Neural progenitor cell (in vitro differentiated cells): ENCODE results near the gene EXD3. TPM values are rescaled to one million over a fixed set of nuclear protein-coding genes. Genes with fewer than 3 reads are reported as not detected.

ENCODE experiments used
- DNase-seq: peaks from one replicate; pipeline ENCODE4 v3.0.0-alpha.2; 2016; ENCODE audit warnings: low spot score
- H2AFZ ChIP-seq: fragments of 200-600 bp; sonication (generic); replicated peaks from 2 replicates; pipeline ENCODE4 v1.6.1; 2016; ENCODE audit warnings: antibody characterized with exemption
- H3F3A ChIP-seq: fragments of 200-600 bp; sonication (generic); 2 replicates; pipeline ENCODE4 v1.6.1; 2016; ENCODE audit warnings: antibody characterized with exemption, low read depth
- H3K27ac ChIP-seq: fragments of 200-600 bp; sonication (generic); 2 replicates; pipeline ENCODE4 v1.5.1; 2016; ENCODE audit warnings: mild to moderate bottlenecking
- H3K27me3 ChIP-seq: fragments of 200-600 bp; sonication (generic); 2 replicates; pipeline ENCODE4 v1.6.1; 2016; ENCODE audit warnings: mild to moderate bottlenecking, moderate library complexity
- H3K36me3 ChIP-seq: fragments of 200-600 bp; sonication (generic); 2 replicates; pipeline ENCODE4 v1.5.1; 2016
- H3K4me1 ChIP-seq: fragments of 200-600 bp; sonication (generic); 2 replicates; pipeline ENCODE4 v1.6.1; 2016; ENCODE audit warnings: mixed run types
- H3K4me2 ChIP-seq: fragments of 200-600 bp; sonication (generic); 2 replicates; pipeline ENCODE4 v1.6.1; 2016
- H3K4me3 ChIP-seq: fragments of 200-600 bp; sonication (generic); 2 replicates; pipeline ENCODE4 v1.5.1; 2016
- H3K79me2 ChIP-seq: fragments of 200-600 bp; sonication (generic); 2 replicates; pipeline ENCODE4 v1.6.1; 2016; ENCODE audit warnings: low read depth
- H3K9ac ChIP-seq: fragments of 200-600 bp; sonication (generic); 2 replicates; pipeline ENCODE4 v1.6.1; 2016
- H3K9me3 ChIP-seq: fragments of 200-600 bp; sonication (generic); 2 replicates; pipeline ENCODE4 v1.5.1; 2016; ENCODE audit warnings: low read depth
- H4K20me1 ChIP-seq: fragments of 200-600 bp; sonication (generic); 2 replicates; pipeline ENCODE4 v1.6.1; 2016; ENCODE audit warnings: low read depth
- H3K27ac Mint-ChIP-seq: 3 replicates; pipeline ENCODE4 v1.8.0; 2021; ENCODE audit warnings: mixed read lengths
- H3K27me3 Mint-ChIP-seq: 2 replicates; pipeline ENCODE4 v1.8.0; 2022; ENCODE audit warnings: low read depth, mild to moderate bottlenecking, inconsistent platforms, moderate library complexity, mixed read lengths; ENCODE audit not compliant: insufficient read depth
- H3K36me3 Mint-ChIP-seq: 3 replicates; pipeline ENCODE4 v1.8.0; 2021; ENCODE audit warnings: mixed read lengths
- H3K4me1 Mint-ChIP-seq: 3 replicates; pipeline ENCODE4 v1.8.0; 2021; ENCODE audit warnings: mixed read lengths
- H3K4me3 Mint-ChIP-seq: 3 replicates; pipeline ENCODE4 v1.8.0; 2021; ENCODE audit warnings: mild to moderate bottlenecking, moderate library complexity, mixed read lengths
- H3K9me3 Mint-ChIP-seq: 3 replicates; pipeline ENCODE4 v1.8.0; 2020; ENCODE audit warnings: mixed read lengths
- CTCF ChIP-seq: fragments of 200-600 bp; sonication (generic); IDR thresholded peaks from 2 replicates; pipeline ENCODE4 v1.5.1; 2017; ENCODE audit warnings: antibody characterized with exemption, mild to moderate bottlenecking
- EZH2 ChIP-seq: fragments of 200-600 bp; sonication (generic); IDR thresholded peaks from 2 replicates; pipeline ENCODE4 v1.6.1; 2017; ENCODE audit warnings: antibody characterized with exemption, mild to moderate bottlenecking, moderate library complexity
- EZH2phosphoT487 ChIP-seq: fragments of 200-600 bp; sonication (generic); IDR thresholded peaks from 2 replicates; pipeline ENCODE4 v1.6.1; 2017; ENCODE audit warnings: antibody characterized with exemption
- total RNA-seq: library from RNA; depleted of rRNA; stranded (reverse); fragments of >200 nt; gene quantifications from 2 replicates; pipeline ENCODE4 v1.2.3, GENCODE V29; 2015; ENCODE audit warnings: low replicate concordance

The EXD3 gene
- total RNA-seq, 1 donor from 2014 or later, result 4.7 TPM

- Histone ChIP-seq H4K20me1 (no peaks in the 10 kb centered on the region), H3K4me1 (no peaks in the 10 kb centered on the region), H3K4me3 (no peak overlapping the region), H3K4me2 (no peak overlapping the region), H3K27ac (no peak overlapping the region), H3K9ac (no peak overlapping the region), H2AFZ (no peak overlapping the region), H3K9me3 (no peaks in the 10 kb centered on the region), H3K79me2 (no peaks in the 10 kb centered on the region), H3K36me3 (no peaks in the 10 kb centered on the region), H3F3A (no peaks in the 10 kb centered on the region), H3K27me3 (no peaks in the 10 kb centered on the region)
- H3K36me3 Mint-ChIP-seq, result peaks cover 16% of the 10 kb centered on the region
- H3K4me3 Mint-ChIP-seq, result no peak overlapping the region
- DNase-seq, result peak; percentile 0
- H3K9me3 Mint-ChIP-seq, result peaks cover 12% of the 10 kb centered on the region
- peaks cover 3% of the 10 kb centered on the region for H3K4me1 Mint-ChIP-seq
- no peak overlapping the region for H3K27ac Mint-ChIP-seq
- peaks cover 6% of the 10 kb centered on the region for H3K27me3 Mint-ChIP-seq
- TF ChIP-seq CTCF (no peak), EZH2phosphoT487 (no peak), EZH2 (no peak)
These were observed 26.2 kb downstream of the EXD3 start for GRCh38 chr9:137396634-137397367.

- Histone ChIP-seq H3K9ac (no peak overlapping the region), H3F3A (no peaks in the 10 kb centered on the region), H4K20me1 (no peaks in the 10 kb centered on the region), H3K79me2 (no peaks in the 10 kb centered on the region), H3K4me1 (no peaks in the 10 kb centered on the region), H3K4me2 (no peak overlapping the region), H3K27me3 (no peaks in the 10 kb centered on the region), H3K4me3 (no peak overlapping the region), H3K36me3 (no peaks in the 10 kb centered on the region), H3K9me3 (no peaks in the 10 kb centered on the region), H3K27ac (no peak overlapping the region), H2AFZ (no peak overlapping the region)
- peaks cover 3% of the 10 kb centered on the region for H3K4me1 Mint-ChIP-seq
- no peak overlapping the region for H3K27ac Mint-ChIP-seq
- peaks cover 8% of the 10 kb centered on the region for H3K9me3 Mint-ChIP-seq
- peak; percentile 3 for DNase-seq
- no peak overlapping the region for H3K4me3 Mint-ChIP-seq
- H3K27me3 Mint-ChIP-seq, result peaks cover 6% of the 10 kb centered on the region
- peaks cover 14% of the 10 kb centered on the region for H3K36me3 Mint-ChIP-seq
- TF ChIP-seq EZH2, result no peak
These were observed 26.7 kb downstream of the EXD3 start for GRCh38 chr9:137396227-137396626.

GRCh38 chr9:137395666-137396010 lies 27.3 kb downstream of the EXD3 start:
- TF ChIP-seq EZH2phosphoT487 (no peak), EZH2 (no peak), CTCF (no peak)
- peaks cover 3% of the 10 kb centered on the region for H3K4me1 Mint-ChIP-seq
- H3K27me3 Mint-ChIP-seq, result peaks cover 6% of the 10 kb centered on the region
- no peak overlapping the region for H3K27ac ChIP-seq
- no peaks in the 10 kb centered on the region for H3K4me1 ChIP-seq
- H3K27ac Mint-ChIP-seq, result no peak overlapping the region
- peak; percentile 1 for DNase-seq
- no peak overlapping the region for H3K4me3 ChIP-seq
- H3F3A ChIP-seq, result no peaks in the 10 kb centered on the region
- H3K9me3 Mint-ChIP-seq, result peaks cover 8% of the 10 kb centered on the region
- no peaks in the 10 kb centered on the region for H4K20me1 ChIP-seq
- no peak overlapping the region for H3K9ac ChIP-seq
- H3K79me2 ChIP-seq, result no peaks in the 10 kb centered on the region
- no peaks in the 10 kb centered on the region for H3K36me3 ChIP-seq
- peaks cover 14% of the 10 kb centered on the region for H3K36me3 Mint-ChIP-seq
- no peaks in the 10 kb centered on the region for H3K27me3 ChIP-seq
- H2AFZ ChIP-seq, result no peak overlapping the region
- no peak overlapping the region for H3K4me2 ChIP-seq
- no peak overlapping the region for H3K4me3 Mint-ChIP-seq
- no peaks in the 10 kb centered on the region for H3K9me3 ChIP-seq

- Histone ChIP-seq H3K4me1 (no peaks in the 10 kb centered on the region), H3F3A (no peaks in the 10 kb centered on the region), H3K36me3 (no peaks in the 10 kb centered on the region), H3K4me2 (no peak overlapping the region), H2AFZ (no peak overlapping the region), H3K4me3 (no peak overlapping the region), H3K9me3 (no peaks in the 10 kb centered on the region), H3K27ac (no peak overlapping the region), H3K79me2 (no peaks in the 10 kb centered on the region), H3K27me3 (no peaks in the 10 kb centered on the region), H4K20me1 (no peaks in the 10 kb centered on the region), H3K9ac (no peak overlapping the region)
- peaks cover 4% of the 10 kb centered on the region for H3K9me3 Mint-ChIP-seq
- H3K27me3 Mint-ChIP-seq, result peaks cover 6% of the 10 kb centered on the region
- peak; percentile 1 for DNase-seq
- H3K27ac Mint-ChIP-seq, result no peak overlapping the region
- TF ChIP-seq CTCF, result no peak
- no peak for TF ChIP-seq EZH2phosphoT487
- no peak for TF ChIP-seq EZH2
- peaks cover 6% of the 10 kb centered on the region for H3K4me1 Mint-ChIP-seq
- no peak overlapping the region for H3K4me3 Mint-ChIP-seq
- peaks cover 14% of the 10 kb centered on the region for H3K36me3 Mint-ChIP-seq
These were observed 27.9 kb downstream of the EXD3 start for GRCh38 chr9:137394866-137395665.
